Fibroblast of the aortic adventitia (primary cell): Measurements from ENCODE around the gene TMEM186. TPM values are rescaled to one million over a fixed set of nuclear protein-coding genes. Genes with fewer than 3 reads are reported as not detected.

Experiments
- DNase-seq: peaks from one replicate; pipeline ENCODE4 v3.0.0-alpha.2; 2010; ENCODE audit warnings: low read depth
- H3K4me3 ChIP-seq: 2 replicates; pipeline ENCODE4 v1.5.1; 2011; ENCODE audit warnings: low read depth, mild to moderate bottlenecking, control low read depth, low read length, moderate library complexity
- total RNA-seq: library from RNA; depleted of rRNA; stranded (reverse); fragments of >200 nt; gene quantifications from 2 replicates; pipeline ENCODE4 v1.2.3, GENCODE V29; 2012; ENCODE audit warnings: low replicate concordance
- TF ChIP-seq, protein P1 (sequence below): IDR thresholded peaks from 2 replicates; pipeline ENCODE4 v1.5.1; 2011; ENCODE audit warnings: mild to moderate bottlenecking, low read length, control low read depth, inconsistent platforms; ENCODE audit not compliant: insufficient read depth

The TMEM186 gene
- total RNA-seq, 1 donor: 3.6 TPM

DNA sequence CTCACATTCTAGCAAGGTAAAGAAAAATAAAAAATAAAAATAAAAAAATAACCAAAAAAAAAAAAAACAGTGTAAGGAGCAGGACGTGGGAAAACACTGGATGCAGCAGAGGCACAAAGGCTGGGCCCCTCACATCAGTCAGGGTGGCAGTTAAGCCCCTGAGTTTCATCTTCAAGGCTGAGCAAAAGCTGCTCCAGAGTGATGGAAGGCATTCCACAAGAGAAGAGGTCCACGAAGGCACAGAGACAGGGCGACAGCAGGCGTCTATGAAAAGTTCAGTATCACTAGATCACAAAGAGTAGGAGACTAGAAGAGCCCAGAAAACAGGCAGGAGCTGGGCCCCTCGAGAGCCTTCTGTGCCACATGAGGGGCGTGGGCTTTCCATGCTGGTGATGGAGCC lies 12.0 kb downstream of the TMEM186 start:
- TF ChIP-seq, protein P1, sequence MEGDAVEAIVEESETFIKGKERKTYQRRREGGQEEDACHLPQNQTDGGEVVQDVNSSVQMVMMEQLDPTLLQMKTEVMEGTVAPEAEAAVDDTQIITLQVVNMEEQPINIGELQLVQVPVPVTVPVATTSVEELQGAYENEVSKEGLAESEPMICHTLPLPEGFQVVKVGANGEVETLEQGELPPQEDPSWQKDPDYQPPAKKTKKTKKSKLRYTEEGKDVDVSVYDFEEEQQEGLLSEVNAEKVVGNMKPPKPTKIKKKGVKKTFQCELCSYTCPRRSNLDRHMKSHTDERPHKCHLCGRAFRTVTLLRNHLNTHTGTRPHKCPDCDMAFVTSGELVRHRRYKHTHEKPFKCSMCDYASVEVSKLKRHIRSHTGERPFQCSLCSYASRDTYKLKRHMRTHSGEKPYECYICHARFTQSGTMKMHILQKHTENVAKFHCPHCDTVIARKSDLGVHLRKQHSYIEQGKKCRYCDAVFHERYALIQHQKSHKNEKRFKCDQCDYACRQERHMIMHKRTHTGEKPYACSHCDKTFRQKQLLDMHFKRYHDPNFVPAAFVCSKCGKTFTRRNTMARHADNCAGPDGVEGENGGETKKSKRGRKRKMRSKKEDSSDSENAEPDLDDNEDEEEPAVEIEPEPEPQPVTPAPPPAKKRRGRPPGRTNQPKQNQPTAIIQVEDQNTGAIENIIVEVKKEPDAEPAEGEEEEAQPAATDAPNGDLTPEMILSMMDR: no peak
- no peak overlapping the region for H3K4me3 ChIP-seq
- no peak for DNase-seq

DNA sequence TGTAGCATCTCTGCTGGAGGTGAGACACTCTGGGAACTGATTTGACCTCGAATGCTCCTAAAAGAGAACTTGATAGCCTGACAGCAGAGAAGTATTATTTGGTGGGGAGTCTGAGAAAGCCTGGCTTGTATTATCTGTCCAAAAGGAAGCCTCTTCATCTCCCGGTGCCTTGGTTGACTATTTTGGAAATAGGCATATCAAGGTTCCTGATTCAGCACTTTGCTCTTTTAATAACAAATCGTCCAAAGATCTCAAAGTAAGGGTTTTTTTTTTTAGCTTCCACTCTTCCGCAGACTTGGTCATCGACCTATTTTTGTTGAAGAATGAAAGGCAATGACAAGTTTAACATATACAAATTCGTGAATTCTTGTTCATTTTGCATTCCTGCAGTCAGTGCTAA lies 14.8 kb downstream of the TMEM186 start:
- TF ChIP-seq, protein P1: no peak
- DNase-seq: no peak
- H3K4me3 ChIP-seq: no peak overlapping the region

DNA sequence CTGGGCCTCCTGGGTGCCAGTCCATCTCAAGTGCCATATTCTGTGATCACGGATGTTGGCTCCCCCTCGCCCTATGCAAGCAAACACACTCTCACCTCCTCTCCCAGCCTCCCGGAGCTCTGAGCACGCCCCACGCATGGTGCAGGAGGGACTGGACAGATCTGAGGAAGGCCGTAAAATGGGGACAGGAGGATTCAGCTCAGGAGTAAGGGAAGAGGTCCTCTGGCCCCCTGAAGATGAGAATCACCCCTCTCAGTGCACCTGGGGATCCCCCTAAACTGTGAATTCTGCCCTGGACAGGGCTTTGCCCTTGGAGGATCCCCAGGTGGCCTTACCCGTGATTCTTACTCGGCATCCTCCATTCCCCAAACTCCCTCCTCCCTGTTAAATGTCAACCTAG lies 15.6 kb downstream of the TMEM186 start:
- DNase-seq: no peak
- TF ChIP-seq, protein P1: no peak
- H3K4me3 ChIP-seq: no peak overlapping the region

DNA sequence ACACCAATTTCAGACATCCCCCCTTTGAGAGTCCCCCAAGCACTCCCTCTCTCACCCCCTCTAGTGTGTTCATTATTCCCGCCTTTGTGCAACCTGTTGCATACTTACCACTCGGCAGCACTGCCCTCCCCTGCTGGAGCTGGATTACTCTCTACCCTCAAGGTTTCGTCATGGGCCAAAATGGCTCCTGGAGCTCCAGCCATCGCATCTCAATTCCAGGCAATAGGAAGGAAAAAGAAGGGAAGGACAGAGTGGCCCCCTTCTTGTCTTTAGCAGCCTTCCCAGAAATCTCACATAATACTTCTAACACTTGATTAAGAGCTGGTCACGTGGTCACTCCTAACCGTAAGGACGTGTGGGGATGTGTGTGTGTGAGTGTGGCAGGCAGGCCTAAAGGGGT lies 20.2 kb downstream of the TMEM186 start:
- DNase-seq: no peak
- H3K4me3 ChIP-seq: no peak overlapping the region
- TF ChIP-seq, protein P1: no peak

DNA sequence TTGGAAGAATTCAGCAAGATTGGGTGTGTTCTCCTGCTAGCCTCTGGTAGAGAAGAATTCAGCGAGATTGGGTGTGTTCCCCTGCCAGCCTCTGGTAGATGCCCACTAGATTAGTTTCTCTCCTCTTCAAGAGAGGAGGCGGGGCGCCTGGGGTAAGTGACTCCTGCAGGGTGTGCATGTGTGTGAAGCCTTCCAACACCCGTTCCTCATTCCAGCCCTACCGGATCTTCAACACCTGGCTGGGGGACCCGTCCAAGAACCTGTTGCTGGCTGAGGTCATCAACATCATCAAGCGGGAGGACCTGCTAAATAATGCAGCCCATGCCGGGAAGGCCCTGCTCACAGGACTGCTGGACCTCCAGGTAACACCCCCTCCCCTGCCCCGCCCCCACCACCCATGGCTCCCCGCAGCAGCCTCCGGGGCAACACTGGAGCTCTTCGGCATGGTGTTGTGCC lies 21.3 kb downstream of the TMEM186 start:
- TF ChIP-seq, protein P1: no peak
- no peak for DNase-seq
- no peak overlapping the region for H3K4me3 ChIP-seq

DNA sequence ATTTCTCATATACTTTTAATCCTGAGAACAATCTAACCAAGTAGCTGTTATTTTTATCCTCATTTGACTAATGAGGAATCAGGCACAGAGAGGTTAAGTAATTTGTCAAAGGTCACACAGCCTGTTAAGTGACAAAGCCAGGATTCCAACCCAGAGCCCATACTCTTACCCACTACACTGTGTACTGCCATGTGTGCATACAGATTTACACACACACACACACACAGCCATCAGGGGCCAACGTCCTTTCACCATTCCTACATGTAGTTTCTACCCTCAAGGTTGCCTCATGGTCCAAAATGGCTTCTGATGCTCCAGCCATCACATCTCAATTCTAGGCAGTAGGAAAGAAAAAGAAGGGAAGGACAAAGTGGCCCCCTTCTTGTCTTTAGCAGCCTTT lies 22.1 kb downstream of the TMEM186 start:
- H3K4me3 ChIP-seq: no peak overlapping the region
- DNase-seq: no peak
- TF ChIP-seq, protein P1: no peak

DNA sequence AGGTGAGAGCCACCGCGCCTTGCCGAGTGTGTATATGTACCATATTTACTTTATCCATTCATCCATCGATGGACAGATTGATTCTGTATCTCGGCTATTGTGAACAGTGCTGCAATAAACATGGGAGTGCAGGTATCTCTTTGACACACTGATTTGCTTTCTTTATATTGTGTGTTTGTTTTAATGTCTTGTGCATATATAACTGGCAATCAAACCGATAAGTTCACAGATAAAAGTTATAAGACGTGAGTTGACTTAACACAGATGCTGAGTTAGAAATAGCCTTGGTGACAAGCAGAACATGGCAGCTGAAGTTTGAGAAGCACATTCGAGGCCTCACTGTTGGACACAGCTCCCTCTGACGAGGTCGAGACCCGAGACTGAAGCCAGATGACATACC lies 23.2 kb downstream of the TMEM186 start:
- DNase-seq: no peak
- H3K4me3 ChIP-seq: no peak overlapping the region
- TF ChIP-seq, protein P1: no peak
